ENCODE results near the gene SLC12A9.
"Not testable (repeated sequence)": the region's sequence is repeated elsewhere in the genome, so short reads cannot be mapped to it uniquely, and the experiment has no call there.

Gene SLC12A9

DNA sequence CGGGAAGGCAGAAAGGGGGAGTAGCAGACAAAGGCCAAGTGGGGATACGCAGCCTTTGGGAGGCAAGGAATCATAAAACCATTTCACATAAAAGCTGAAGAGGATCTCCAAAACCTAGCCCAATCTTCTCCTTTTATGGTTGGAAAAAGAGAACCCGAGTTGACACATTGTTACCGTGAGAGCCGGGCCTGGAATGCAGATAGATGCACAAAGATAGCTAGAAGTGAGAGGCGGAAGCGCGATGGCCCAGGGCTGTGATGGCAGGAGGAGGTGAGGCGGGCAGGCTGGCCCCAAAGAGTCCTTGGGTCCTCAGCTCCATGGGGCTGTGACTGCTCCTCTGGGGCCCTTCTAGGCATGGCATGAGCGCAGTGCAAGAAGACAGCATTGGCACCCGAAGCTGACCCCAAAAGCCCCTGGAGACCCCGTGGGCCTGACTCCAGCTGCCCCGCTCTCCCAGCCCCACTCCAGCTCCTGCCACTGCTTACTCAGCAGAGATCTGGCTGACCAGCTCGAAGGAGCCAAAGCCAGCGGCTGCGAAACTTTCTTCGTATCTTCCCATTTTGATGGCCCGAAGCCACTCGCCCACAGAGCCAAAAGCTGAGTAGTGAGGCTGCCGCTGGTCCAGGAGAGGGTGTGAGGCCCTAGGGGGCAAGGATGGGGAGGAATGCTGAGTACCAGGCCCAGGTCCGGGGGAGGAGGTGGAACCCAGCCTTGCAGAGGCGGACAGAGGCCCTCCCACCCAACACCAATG, 47.7 kb upstream of the SLC12A9 start:
- no peak overlapping the region for H3K4me2 ChIP-seq (ENCODE audit: low read depth, low read length)
- no peak overlapping the region for H3K4me3 ChIP-seq (ENCODE audit: low read length)
- no peak overlapping the region for H3K9ac ChIP-seq (ENCODE audit: low read length)
- H3K27me3 ChIP-seq (replicated peaks; ENCODE audit: insufficient read depth, low read length): peaks cover 88% of the 10 kb centered on the region
- no peaks in the 10 kb centered on the region for H3K36me3 ChIP-seq (replicated peaks; ENCODE audit: insufficient read depth, low read length)
- no peaks in the 10 kb centered on the region for H3K9me3 ChIP-seq (replicated peaks; ENCODE audit: insufficient read depth, low read length)
- H4K20me1 ChIP-seq (ENCODE audit: insufficient read depth, low read length): no peaks in the 10 kb centered on the region
- DNase-seq: no peak
- H3F3A ChIP-seq (ENCODE audit: insufficient read depth, low read length): no peaks in the 10 kb centered on the region
- H2AFZ ChIP-seq (ENCODE audit: low read length): no peak overlapping the region
- peaks cover 7% of the 10 kb centered on the region for H3K4me1 ChIP-seq (ENCODE audit: low read length)
- H3K9me2 ChIP-seq (replicated peaks; ENCODE audit: insufficient read depth, low read length): no peaks in the 10 kb centered on the region
- no peak for TF ChIP-seq EZH2 (optimal IDR thresholded peaks at IDR 0.05; ENCODE audit: low read depth, low read length)
- TF ChIP-seq, protein P1, sequence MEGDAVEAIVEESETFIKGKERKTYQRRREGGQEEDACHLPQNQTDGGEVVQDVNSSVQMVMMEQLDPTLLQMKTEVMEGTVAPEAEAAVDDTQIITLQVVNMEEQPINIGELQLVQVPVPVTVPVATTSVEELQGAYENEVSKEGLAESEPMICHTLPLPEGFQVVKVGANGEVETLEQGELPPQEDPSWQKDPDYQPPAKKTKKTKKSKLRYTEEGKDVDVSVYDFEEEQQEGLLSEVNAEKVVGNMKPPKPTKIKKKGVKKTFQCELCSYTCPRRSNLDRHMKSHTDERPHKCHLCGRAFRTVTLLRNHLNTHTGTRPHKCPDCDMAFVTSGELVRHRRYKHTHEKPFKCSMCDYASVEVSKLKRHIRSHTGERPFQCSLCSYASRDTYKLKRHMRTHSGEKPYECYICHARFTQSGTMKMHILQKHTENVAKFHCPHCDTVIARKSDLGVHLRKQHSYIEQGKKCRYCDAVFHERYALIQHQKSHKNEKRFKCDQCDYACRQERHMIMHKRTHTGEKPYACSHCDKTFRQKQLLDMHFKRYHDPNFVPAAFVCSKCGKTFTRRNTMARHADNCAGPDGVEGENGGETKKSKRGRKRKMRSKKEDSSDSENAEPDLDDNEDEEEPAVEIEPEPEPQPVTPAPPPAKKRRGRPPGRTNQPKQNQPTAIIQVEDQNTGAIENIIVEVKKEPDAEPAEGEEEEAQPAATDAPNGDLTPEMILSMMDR (IDR thresholded peaks at IDR 0.05; ENCODE audit: low read length): no peak
- no peak for TF ChIP-seq EZH2phosphoT487 (IDR thresholded peaks at IDR 0.05; ENCODE audit: low read length)
- H3K79me2 ChIP-seq (ENCODE audit: low read length): no peaks in the 10 kb centered on the region
- no peak overlapping the region for H3K27ac ChIP-seq (ENCODE audit: low read length)

DNA sequence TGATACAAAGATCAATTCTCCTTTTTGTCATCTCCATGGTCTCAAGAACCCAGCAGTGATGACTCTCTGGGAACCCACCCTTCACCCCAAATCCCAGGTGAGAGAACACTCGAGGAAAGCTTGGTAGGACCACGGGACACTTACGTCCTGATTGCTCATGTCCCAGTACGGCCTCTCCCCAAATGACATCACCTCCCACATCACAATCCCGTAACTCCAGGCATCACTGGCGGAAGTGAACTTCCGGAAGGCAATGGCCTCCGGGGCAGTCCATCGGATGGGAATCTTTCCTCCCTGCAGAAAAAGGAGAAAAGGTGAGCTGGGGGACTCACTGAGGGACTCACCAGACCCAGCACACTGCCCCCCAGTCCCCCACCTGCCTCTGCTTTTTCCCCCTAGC, 46.2 kb upstream of the SLC12A9 start:
- Histone ChIP-seq H3K27ac (ENCODE audit: low read length) (no peak overlapping the region), H3K4me1 (ENCODE audit: low read length) (peaks cover 7% of the 10 kb centered on the region), H3K9ac (ENCODE audit: low read length) (no peak overlapping the region), H3K36me3 (replicated peaks; ENCODE audit: insufficient read depth, low read length) (no peaks in the 10 kb centered on the region), H3K79me2 (ENCODE audit: low read length) (no peaks in the 10 kb centered on the region), H4K20me1 (ENCODE audit: insufficient read depth, low read length) (no peaks in the 10 kb centered on the region), H3K9me3 (replicated peaks; ENCODE audit: insufficient read depth, low read length) (no peaks in the 10 kb centered on the region), H3K4me2 (ENCODE audit: low read depth, low read length) (no peak overlapping the region), H2AFZ (ENCODE audit: low read length) (no peak overlapping the region), H3K4me3 (ENCODE audit: low read length) (no peak overlapping the region), H3K27me3 (replicated peaks; ENCODE audit: insufficient read depth, low read length) (peaks cover 87% of the 10 kb centered on the region), H3K9me2 (replicated peaks; ENCODE audit: insufficient read depth, low read length) (no peaks in the 10 kb centered on the region), H3F3A (ENCODE audit: insufficient read depth, low read length) (no peaks in the 10 kb centered on the region)
- no peak for TF ChIP-seq EZH2phosphoT487 (IDR thresholded peaks at IDR 0.05; ENCODE audit: low read length)
- TF ChIP-seq EZH2 (optimal IDR thresholded peaks at IDR 0.05; ENCODE audit: low read depth, low read length): no peak
- TF ChIP-seq, protein P1 (IDR thresholded peaks at IDR 0.05; ENCODE audit: low read length): no peak
- DNase-seq: no peak

DNA sequence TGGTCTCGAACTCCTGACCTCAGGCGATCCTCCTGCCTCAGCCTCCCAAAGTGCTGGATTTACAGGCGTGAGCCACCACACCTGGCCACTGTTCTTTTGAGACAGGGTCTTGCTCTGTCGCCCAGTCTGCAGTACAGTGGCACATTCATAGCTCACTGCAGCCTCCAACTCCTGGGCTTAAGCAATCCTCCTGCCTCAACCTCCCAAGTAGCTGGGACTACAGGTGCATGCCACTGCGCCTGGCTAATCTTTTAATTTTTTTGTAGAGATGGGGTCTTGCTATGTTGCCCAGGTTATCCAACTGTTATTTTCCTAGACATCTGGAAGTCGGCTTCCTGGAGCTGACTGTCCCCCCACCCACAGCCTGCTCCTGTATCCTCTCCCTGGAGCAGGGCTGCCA, 45.6 kb upstream of the SLC12A9 start:
- not testable (repeated sequence) for H3K4me1 ChIP-seq (ENCODE audit: low read length); H3K36me3 ChIP-seq (replicated peaks; ENCODE audit: insufficient read depth, low read length); H3K4me3 ChIP-seq (ENCODE audit: low read length); H3K27ac ChIP-seq (ENCODE audit: low read length); DNase-seq; H3K9me2 ChIP-seq (replicated peaks; ENCODE audit: insufficient read depth, low read length); H3F3A ChIP-seq (ENCODE audit: insufficient read depth, low read length); H3K79me2 ChIP-seq (ENCODE audit: low read length); H3K9me3 ChIP-seq (replicated peaks; ENCODE audit: insufficient read depth, low read length); H2AFZ ChIP-seq (ENCODE audit: low read length); H3K4me2 ChIP-seq (ENCODE audit: low read depth, low read length); H4K20me1 ChIP-seq (ENCODE audit: insufficient read depth, low read length); H3K9ac ChIP-seq (ENCODE audit: low read length)
- peaks cover 87% of the 10 kb centered on the region for H3K27me3 ChIP-seq (replicated peaks; ENCODE audit: insufficient read depth, low read length)

DNA sequence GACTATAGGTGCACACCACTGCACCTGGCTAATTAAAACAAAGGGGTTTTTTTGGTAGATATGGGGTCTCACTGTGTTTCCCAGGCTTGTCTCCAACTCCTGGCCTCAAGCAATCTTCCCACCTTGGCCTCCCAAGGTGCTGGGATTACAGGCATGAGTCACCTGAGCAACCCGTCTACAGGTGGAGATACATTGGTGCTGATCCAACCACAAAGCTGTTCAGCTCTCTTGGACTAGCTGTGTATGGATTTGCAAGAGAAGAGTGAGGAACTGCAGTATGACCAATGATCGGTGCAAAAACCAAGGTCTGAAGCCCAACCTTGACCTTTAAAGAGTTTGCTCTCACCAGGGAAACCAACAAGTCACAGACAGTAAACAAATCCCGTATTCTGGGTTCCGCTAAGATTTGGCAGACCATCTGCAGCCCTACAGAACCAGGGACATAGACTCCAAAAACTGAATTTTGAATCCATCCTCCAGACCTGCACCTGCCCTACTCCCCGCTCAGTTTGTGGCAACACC, 44.1 kb upstream of the SLC12A9 start:
- no peaks in the 10 kb centered on the region for H3K79me2 ChIP-seq (ENCODE audit: low read length)
- no peak for DNase-seq
- H3F3A ChIP-seq (ENCODE audit: insufficient read depth, low read length): no peaks in the 10 kb centered on the region
- H4K20me1 ChIP-seq (ENCODE audit: insufficient read depth, low read length): no peaks in the 10 kb centered on the region
- peaks cover 87% of the 10 kb centered on the region for H3K27me3 ChIP-seq (replicated peaks; ENCODE audit: insufficient read depth, low read length)
- H3K9me3 ChIP-seq (replicated peaks; ENCODE audit: insufficient read depth, low read length): no peaks in the 10 kb centered on the region
- TF ChIP-seq EZH2 (optimal IDR thresholded peaks at IDR 0.05; ENCODE audit: low read depth, low read length): no peak
- no peak for TF ChIP-seq EZH2phosphoT487 (IDR thresholded peaks at IDR 0.05; ENCODE audit: low read length)
- TF ChIP-seq, protein P1 (IDR thresholded peaks at IDR 0.05; ENCODE audit: low read length): no peak
- H3K27ac ChIP-seq (ENCODE audit: low read length): no peak overlapping the region
- H3K4me1 ChIP-seq (ENCODE audit: low read length): no peaks in the 10 kb centered on the region
- H3K36me3 ChIP-seq (replicated peaks; ENCODE audit: insufficient read depth, low read length): no peaks in the 10 kb centered on the region
- no peak overlapping the region for H3K9ac ChIP-seq (ENCODE audit: low read length)
- H3K4me2 ChIP-seq (ENCODE audit: low read depth, low read length): no peak overlapping the region
- no peaks in the 10 kb centered on the region for H3K9me2 ChIP-seq (replicated peaks; ENCODE audit: insufficient read depth, low read length)
- no peak overlapping the region for H3K4me3 ChIP-seq (ENCODE audit: low read length)
- no peak overlapping the region for H2AFZ ChIP-seq (ENCODE audit: low read length)

Measured in MM.1S (cell line).